Activated T-helper 1 cell treated with Interleukin-2 at 50 U/mL for 16 hours (primary cell): ENCODE measurements around the gene HNMT.
"Not testable (repeated sequence)": the region's sequence is repeated elsewhere in the genome, so short reads cannot be mapped to it uniquely, and the experiment has no call there.

Source experiments
- DNase-seq: peaks from one replicate; pipeline ENCODE4 v3.0.0-alpha.2; 2020; ENCODE audit warnings: low read depth

Gene HNMT

DNA sequence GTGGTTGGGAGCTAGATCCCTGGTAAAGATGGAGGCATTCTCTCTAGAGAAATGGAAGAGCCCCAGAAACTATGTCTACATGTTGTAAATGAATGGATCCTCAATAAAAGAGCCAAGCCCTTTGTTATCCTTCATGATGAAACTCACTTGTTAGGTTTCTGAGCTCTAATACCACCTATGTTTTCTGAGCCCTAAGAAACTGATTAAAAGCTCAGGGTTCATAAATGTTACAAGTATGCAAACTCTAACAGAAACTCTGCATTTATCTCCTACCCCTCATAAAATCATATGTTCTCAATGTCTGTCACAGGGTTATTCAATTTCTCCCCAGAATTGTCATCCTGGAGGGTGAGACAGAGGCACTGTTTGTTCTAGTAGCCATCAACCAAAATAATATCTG is 18.0 kb upstream of the HNMT start:
- no peak for DNase-seq

DNA sequence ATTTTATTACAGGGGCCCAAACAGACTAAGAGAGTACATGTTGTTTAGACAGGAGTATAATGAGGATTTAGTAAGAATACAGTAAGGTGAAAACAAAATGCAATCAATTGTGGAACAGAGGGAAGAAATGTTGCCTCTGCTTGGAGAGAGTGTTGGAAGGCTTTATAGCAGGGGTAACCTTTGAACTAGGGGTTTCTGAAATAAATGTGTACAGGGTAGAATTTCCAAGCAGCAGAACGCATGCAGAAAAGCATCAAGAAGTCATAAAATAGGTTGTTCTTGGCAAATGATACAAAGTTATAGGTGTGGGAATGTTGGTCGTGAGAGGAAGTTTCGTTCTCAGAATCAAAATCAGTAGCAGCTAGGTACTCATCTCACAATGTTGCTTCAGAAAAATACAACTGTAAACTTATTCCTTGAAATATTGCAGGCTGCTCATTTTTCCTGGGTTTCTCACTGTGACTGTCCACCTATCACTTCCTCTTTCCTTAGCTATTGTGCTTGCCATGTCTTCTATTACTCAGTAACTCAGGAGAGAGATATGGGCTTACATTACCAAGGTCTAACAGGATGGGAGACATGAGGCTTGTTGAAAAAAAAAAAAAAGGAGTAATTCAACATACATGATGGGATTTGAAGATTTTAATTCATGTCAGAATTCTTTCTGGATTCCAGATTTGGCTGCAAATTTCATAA is 17.1 kb upstream of the HNMT start:
- no peak for DNase-seq

DNA sequence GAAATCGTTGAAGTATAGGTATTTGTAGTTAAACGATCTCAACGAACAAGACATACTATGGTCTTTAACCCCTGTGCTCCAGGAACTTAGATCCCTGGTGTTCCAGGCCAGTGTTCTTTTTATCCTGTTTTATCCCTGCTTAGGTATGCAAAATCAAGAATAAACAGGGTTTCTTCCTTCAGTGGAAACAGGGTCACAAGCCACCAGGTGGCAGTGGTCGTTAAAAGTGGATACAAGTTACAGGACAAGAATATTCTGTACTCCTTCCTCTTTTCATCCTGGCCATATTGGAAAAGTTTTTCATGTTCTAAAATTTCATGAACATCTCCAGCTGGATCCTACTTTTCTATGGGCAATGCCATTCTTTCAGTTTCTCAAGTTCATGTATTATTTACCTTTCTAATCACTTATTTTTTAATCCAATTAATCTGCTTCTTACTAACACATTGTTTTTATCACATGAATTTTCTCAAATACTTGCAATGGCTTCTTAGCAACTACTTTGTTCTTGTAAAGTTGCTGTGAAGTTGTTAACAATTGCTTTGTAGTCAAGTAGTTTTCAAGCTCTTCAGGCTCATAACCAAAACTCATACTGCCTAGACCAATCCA is 16.4 kb upstream of the HNMT start:
- DNase-seq = no peak

DNA sequence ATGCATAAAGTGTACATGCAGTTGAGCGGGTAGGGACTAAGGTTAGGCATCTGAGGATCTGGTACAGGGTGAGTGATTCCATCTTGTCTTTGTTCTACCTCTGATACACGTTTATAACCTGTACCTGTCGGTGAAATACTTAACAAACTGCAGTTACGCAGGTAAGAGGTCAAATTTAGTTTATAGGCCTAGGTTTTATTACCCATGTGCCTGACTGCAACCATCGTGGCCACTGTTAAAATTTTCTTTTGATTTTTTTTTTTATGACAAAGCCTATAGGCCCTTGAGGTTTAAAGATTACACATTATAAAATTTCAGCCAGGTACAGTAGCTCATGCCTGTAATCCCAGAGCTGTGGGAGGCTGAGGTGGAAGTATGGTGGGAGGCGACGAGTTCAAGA is 15.4 kb upstream of the HNMT start:
- no peak for DNase-seq

DNA sequence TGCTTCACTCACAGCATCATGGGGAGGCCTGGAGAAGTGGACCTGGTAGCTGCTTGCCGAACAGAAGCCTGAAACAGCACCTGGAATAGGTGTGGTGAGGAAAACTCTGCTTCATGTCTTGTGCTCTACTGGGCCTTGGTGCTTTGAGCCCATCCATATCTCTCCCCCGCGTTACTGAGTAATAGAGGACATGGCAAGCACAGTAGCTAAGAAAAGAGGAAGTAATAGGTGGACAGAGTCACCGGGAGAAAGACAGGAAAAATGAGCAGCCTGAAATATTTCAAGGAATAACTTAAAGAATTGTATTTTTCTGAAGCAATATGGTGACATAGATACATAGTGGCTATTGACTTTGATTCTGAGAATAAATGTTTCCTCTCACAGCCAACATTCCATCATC is 14.0 kb upstream of the HNMT start:
- no peak for DNase-seq

DNA sequence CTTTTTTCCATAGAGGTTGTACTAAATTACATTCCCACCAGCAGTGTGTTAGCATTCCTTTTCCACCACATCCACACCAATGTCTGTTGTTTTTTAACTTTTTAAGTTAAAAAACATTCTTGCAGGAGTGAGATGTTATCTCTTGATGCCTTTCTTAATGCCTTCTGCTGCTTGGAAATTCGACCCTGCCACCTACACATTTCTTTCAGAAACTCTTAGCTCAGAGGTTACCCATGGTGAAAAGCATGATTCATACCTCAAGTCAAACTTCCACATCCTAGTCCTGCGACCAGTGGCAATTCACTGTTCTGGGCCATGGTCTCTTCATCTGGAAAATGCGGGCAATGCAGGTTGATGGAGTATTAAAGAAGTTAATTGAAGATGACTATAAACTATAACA is 12.7 kb upstream of the HNMT start:
- no peak for DNase-seq

DNA sequence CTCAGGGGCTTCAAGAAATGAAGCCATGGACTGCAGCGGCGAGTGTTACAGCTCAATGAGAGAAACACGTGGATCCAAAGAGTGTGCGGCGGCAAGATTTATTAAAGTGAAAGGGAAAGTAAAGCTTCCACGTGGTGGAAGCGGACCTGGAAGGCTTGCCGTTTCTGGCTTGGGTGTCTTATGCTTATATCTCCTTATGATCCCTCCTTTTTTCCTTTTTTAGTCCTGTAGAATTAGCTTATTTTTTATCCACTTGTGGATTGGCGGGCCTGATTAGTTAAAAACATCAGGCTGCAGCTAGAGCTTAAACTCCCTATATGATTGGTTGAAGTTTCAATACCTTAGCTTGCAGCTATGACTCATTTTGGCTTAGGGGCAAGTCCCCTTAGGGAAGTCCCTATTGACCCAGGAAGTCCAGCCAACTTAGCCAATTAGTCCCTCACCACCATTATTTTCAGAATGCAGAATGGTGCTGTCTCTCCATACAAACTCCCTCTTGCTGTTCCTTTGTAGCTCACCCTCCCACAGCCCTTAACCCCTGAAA is 11.6 kb upstream of the HNMT start:
- DNase-seq = no peak

DNA sequence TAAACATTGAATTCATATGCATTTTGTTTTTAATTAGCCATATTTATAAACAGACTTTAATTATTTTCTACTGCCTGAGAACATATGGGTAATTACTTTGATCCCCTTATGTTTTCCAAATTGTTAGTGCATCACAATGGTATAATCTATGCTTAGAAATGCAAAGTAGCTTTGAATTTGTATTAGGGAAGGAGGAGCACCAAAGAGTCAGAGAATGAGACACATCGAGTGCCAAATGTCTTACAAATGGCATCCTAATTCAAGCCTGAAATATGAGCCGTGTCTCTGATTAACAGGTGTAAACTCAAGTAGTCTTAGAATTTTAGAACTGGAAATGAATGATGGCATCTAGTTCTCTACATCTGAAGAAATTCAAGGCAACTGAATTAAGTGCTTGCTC is 8.7 kb upstream of the HNMT start:
- DNase-seq = no peak

DNA sequence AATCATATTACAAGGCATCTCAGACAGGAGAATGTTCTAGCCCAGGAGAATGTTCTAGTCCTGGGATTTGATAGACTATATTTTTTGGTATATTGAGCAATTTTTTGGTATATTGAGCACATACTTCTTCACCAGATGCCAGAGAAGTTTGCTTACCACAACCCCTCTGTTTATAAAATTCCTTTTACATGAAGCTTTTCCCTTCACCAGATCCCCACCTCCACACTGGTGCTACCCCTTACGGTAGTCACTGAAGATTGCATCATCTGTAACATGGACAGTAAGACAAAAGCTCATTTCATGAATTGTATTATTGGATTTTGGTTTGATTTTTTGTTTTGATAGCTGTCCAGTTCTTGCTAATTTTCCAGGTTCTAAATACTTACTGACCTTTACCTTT is 7.2 kb upstream of the HNMT start:
- no peak for DNase-seq

DNA sequence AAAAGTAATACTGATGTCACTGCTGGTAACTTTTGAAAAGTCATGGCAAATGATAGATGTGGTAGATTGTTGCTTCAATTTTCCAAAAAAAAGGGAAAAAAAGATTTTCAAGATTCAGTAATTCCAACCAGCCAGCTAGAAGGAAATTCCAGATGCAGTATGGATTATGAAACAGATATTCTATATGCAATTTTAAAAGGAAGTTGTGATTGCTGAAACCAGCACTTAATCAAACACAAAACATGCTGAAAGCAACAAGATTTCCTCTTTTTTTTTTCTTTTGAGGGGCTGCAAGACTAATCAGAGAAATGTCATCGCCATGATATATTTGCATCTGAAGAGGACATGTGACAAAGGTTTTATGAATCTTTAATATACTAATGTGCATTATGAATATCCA is 5.1 kb upstream of the HNMT start:
- no peak for DNase-seq

DNA sequence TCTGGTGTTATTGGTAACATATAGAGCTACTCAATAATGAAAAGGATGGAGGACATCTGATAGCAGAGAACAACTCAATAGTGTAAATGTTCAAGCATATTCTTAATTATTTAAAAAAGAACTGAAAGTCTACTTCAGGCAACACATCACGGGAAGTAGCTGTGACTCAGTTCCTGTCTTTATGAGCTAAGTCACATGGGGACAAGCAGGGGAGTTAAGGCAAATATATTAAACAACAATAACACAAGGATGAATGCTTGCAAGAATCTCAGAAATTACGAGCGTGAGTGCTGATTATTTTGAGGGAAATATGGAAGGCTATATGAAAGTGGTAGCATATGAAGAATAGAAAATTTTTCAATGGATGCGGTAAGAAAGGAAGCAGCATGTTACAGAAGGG is 4.0 kb upstream of the HNMT start:
- DNase-seq = no peak

DNA sequence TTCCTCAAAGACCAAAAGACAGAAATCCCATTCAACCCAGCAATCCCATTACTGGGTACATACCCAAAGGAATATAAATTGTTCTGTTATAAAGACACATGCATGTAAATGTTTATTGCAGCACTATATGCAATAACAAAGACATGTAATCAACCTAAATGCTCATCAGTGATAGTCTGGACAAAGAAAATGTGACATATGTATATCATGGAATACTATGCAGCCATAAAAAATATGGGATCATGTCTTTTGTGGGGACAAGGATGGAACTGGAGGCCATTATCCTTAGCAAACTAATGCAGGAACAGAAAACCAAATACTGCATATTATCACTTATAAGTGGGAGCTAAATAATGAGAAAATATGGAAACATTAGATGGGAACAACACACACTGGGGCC is 2.7 kb upstream of the HNMT start:
- DNase-seq = no peak

DNA sequence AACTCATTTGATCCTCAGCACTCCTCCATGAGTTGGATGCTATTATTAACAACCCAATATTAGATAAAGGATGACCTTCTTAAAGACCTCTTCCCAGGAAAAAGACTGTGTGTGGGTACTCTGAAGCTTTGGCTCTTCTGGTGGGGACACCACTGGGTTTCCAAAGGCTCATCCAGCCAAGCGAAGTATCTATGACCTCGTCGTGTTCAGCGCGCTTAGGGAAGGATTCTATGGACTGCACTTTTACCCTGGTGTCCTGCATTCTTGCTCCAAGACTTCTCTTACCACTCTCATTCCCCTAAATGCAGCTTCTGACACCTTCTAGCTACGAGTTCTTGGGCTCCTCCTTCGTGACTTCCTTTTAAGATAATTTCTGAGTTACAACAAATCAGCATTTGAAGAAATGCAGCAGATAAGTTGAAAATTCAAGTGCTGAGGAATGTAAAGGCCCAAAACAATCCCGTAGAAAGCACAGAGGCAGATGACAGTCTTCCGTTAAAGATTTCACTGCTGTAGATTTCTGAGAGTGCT is 673 bp upstream of the HNMT start:
- DNase-seq = no peak

DNA sequence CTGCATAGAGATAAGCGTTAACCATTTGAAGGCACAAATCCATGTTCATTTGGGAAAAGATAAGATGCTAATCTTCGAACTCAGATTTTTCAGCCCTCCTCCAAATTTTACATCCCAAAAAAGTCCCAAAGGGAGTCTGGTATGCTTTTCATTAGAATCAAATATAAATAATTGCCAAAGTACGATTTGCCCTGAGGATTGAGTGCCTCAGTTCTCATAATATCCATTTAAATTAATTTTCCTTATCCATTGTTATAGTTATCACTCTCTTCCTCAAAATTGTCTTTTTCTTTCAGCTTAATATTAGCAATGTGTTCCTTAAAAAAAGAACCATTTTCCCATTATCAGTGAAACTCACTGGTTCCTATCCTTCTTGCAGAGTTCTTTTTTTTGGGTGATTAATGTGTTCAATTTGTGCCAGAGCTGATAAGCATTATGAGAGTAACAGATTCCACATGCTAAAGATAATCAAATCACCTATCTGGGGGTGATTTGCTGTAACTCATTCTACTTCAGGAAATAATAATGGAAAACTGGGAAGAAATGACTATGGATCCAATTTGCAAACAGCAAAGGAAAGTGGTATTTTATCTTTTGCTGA is 686 bp downstream of the HNMT start:
- no peak for DNase-seq

DNA sequence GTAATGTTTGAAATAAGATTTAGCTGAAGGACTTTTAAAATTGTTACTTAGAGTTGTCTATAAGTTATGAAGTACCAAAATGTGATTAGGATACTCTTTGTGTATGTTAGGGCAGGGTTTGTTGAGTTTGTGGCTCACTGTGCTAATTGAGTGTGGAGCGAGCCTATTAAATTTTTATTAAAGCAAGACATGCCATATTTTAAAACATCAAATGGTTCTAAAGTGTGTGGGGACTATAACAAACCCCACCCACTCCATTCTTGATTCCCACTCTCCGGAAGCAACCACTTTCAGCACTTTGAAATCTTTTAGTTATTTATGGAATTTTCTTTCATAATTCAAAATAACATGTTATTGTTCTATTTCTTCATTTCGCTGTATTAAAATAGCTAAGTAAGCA is 1.8 kb downstream of the HNMT start:
- DNase-seq = no peak

DNA sequence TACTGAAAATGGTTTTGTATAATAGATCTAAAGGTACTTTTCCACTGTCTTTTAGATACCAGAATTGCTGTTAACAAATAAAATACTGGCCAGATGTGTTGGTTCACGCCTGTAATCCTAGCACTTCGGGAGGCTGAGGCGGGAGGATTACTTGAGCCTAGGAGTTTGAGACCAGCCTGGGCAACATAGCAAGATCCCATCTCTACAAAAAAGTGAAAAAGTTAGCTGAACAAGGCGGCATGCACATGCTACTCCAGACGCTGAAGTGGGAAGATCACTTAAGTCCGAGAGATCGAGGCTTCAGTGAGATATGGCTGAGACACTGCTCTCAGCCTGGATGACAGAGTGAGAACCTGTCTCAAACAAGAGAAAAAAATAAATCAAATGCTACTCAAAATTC is 2.8 kb downstream of the HNMT start:
- DNase-seq = no peak

DNA sequence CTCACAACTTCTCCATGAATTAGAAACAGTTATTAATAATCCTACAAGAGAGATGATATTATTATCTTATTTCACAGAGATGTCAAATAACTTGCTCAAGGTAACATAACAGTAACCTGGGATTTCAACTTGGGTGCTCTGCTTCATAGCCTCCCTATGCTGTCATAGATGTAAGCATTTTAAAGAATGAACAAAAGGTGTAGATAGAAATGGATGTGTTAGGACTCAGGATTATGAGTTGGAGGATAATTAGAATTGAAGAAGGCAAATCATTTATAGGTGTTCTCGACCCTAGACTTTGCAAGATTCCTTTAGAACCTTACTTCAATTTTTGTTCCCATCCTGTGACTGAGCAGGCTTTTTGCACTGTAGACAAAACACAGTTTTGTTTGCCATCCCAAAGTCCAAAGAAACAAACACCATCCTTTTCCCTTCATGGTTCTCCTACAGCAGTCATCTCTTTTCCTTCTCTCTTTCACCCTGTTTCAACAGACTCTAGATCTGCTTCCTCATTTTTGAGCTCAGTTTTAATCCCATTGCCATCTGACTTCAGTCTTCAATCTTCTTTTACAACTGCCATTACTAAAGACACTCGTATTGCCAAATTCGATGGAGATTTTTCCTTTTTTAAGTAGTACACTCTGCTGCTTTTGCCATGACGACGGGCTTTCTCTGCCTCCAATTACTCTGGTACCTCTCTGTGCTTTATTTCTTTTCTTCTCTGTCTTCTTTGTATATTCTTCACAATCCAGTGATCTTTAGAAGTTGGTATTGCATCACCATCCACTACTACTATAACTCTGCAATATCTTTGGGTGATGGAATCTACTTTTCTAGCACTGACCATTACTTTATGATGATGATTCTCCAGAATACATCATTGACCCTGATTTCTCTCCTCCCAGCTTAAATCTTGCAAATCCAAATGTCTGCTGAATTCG is 4.5 kb downstream of the HNMT start:
- no peak for DNase-seq

DNA sequence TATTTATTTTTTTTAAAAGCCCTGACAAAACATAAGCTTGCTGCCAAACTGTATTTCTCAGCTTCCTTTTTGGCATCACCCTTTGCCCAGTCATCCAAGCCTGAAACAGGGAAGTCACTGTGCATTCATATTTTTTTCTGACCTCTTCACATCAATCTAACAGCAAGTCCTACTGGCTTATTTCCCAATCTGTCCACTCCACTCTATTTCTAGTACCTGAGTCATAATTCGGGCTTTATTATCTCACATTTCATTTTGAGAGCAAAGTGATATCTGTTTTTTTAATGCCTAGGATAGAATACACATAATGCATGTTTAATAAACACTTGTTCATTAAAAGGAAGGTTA is 5.1 kb downstream of the HNMT start:
- DNase-seq = no peak

DNA sequence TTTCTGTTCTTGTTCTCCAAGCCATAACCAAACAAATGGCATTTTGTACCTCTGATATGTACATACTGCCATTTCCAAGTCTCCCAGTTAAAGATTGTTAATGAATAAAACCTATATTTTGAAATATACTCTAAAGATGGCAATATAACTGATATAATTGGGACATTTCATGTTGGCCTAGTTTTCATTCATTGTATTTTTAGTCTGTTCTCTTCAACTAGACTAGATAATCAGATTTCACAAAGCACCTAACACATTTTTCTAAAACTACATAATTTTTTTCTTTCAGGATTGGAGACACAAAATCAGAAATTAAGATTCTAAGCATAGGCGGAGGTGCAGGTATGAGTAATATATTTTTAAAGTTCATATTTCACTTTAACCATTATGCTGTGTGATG is 5.6 kb downstream of the HNMT start:
- no peak for DNase-seq

DNA sequence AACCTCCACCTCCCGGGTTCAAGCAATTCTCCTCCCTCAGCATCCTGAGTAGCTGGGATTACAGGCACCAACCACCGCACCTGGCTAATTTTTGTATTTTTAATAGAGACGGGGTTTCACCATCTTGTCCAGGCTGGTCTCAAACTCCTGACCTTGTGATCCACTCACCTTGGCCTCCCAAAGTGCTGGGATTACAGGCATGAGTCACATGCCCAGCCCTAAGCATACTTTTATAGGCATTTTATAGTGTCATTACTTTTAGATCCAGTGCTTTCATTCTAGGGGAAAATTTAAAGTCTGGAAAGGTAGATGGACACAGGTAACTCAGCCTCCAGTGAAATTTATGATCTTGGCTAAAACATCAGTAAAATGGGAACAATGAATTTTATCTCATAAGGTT is 7.0 kb downstream of the HNMT start:
- DNase-seq = not testable (repeated sequence)

DNA sequence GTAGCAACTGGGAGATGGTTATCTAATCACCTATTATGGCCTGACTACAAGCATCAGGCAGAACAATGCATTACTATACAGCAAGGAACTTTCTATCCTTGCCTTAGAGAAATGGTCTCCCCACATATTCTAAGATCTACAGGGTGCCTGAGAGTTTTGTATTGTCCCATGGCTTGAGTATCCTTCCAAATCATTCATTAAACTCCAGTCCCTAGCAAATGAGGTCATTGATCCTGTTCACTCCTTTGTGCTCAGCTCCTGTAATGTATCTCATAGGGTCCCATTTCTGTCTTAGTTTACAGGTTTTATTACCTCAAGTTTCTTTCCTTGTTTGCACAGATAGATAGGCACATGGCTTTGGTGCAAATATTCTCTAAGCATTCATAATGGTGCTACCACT is 9.0 kb downstream of the HNMT start:
- no peak for DNase-seq
